IMR-90 (cell line): ENCODE data around the gene CCL2. TPM values are rescaled to one million over a fixed set of nuclear protein-coding genes. Genes with fewer than 3 reads are reported as not detected.

Source experiments
- ATAC-seq: fragments of 200-7000 bp; cut with Tn5 transposase; 2 replicates; pipeline ENCODE4 v1.9.1; 2020; ENCODE audit warnings: low read depth, mild to moderate bottlenecking, moderate library complexity
- BruUV-seq: library from RNA; stranded (reverse); fragments of 400-500 nt; replicated peaks from 2 replicates; lab custom pipeline; 2021; lab: Mats Ljungman, UMichigan
- CTCF ChIA-PET: fragments of 300-600 bp; formaldehyde crosslinking; extraction: SDS; loops from one replicate; lab custom pipeline; 2021; ENCODE audit warnings: antibody characterized with exemption; lab: Yijun Ruan, JAX
- POLR2A ChIA-PET: fragments of 300-600 bp; sonication (Branson Sonifier 250); formaldehyde crosslinking; loops from one replicate; lab custom pipeline; 2022; ENCODE audit warnings: antibody characterized with exemption; ENCODE audit not compliant: unreplicated experiment; lab: Charles Lee
- DNase-seq: peaks from one replicate; pipeline ENCODE4 v3.0.0; 2013
- H2AFZ ChIP-seq: replicated peaks from 2 replicates; pipeline ENCODE3; 2013; ENCODE audit warnings: low read length, mild to moderate bottlenecking; ENCODE audit not compliant: poor library complexity
- H2AK5ac ChIP-seq: 2 replicates; pipeline ENCODE4 v1.6.1; 2013; ENCODE audit warnings: low read depth, low read length, inconsistent platforms
- H2AK9ac ChIP-seq: replicated peaks from 2 replicates; pipeline ENCODE3; 2013; ENCODE audit warnings: mild to moderate bottlenecking, low read depth, low read length, moderate library complexity; ENCODE audit not compliant: poor library complexity
- H2BK120ac ChIP-seq: 2 replicates; pipeline ENCODE4 v1.6.1; 2013; ENCODE audit warnings: low read depth, low read length, inconsistent platforms
- H2BK15ac ChIP-seq: 3 replicates; pipeline ENCODE4 v1.6.1; 2013; ENCODE audit warnings: low read depth, low read length, inconsistent platforms
- H2BK20ac ChIP-seq: 2 replicates; pipeline ENCODE4 v1.6.1; 2013; ENCODE audit warnings: low read depth, mild to moderate bottlenecking, inconsistent platforms, low read length, moderate library complexity
- H2BK5ac ChIP-seq: 2 replicates; pipeline ENCODE4 v1.6.1; 2013; ENCODE audit warnings: mild to moderate bottlenecking, low read depth, low read length, inconsistent platforms; ENCODE audit not compliant: poor library complexity, severe bottlenecking
- H3K14ac ChIP-seq: replicated peaks from 2 replicates; pipeline ENCODE4 v1.6.1; 2013; ENCODE audit warnings: low read depth, low read length, inconsistent platforms
- H3K18ac ChIP-seq: 2 replicates; pipeline ENCODE4 v1.6.1; 2013; ENCODE audit warnings: low read depth, low read length, control low read depth
- H3K23ac ChIP-seq: 2 replicates; pipeline ENCODE4 v1.6.1; 2013; ENCODE audit warnings: low read depth, low read length, inconsistent platforms
- H3K27ac ChIP-seq: 2 replicates; pipeline ENCODE4 v1.5.1; 2013; ENCODE audit warnings: mild to moderate bottlenecking, control low read depth, low read length; ENCODE audit not compliant: insufficient read depth
- H3K27me3 ChIP-seq: 2 replicates; pipeline ENCODE4 v1.6.1; 2013; ENCODE audit warnings: low read length; ENCODE audit not compliant: control insufficient read depth, insufficient read depth
- H3K36me3 ChIP-seq: 2 replicates; pipeline ENCODE4 v1.6.1; 2013; ENCODE audit warnings: low read length, mixed read lengths; ENCODE audit not compliant: control insufficient read depth, insufficient read depth
- H3K4ac ChIP-seq: 2 replicates; pipeline ENCODE4 v1.6.1; 2013; ENCODE audit warnings: low read depth, low read length, inconsistent platforms
- H3K4me1 ChIP-seq: 2 replicates; pipeline ENCODE4 v1.6.1; 2013; ENCODE audit warnings: low read length, mixed read lengths; ENCODE audit not compliant: control insufficient read depth, insufficient read depth
- H3K4me2 ChIP-seq: 2 replicates; pipeline ENCODE4 v1.6.1; 2013; ENCODE audit warnings: low read depth, mild to moderate bottlenecking, control low read depth, low read length, moderate library complexity
- H3K4me3 ChIP-seq: 2 replicates; pipeline ENCODE4 v1.5.1; 2013; ENCODE audit warnings: low read depth, mild to moderate bottlenecking, control low read depth, low read length, moderate library complexity; ENCODE audit not compliant: insufficient read depth
- H3K56ac ChIP-seq: 2 replicates; pipeline ENCODE4 v1.6.1; 2013; ENCODE audit warnings: low read length, inconsistent platforms; ENCODE audit not compliant: insufficient read depth; ENCODE audit errors: extremely low read depth
- H3K79me1 ChIP-seq, 2 experiments: 2 replicates each; pipeline ENCODE4 v1.6.1; 2013; ENCODE audit warnings: low read length in 2 of 2, inconsistent platforms in 1 of 2, low read depth in 1 of 2
- H3K9ac ChIP-seq: 2 replicates; pipeline ENCODE4 v1.6.1; 2013; ENCODE audit warnings: low read depth, low read length, control low read depth
- H3K9me1 ChIP-seq: 2 replicates; pipeline ENCODE4 v1.6.1; 2013; ENCODE audit warnings: low read length, inconsistent platforms; ENCODE audit not compliant: insufficient read depth
- H3K9me3 ChIP-seq: 2 replicates; pipeline ENCODE4 v1.6.1; 2013; ENCODE audit warnings: low read length; ENCODE audit not compliant: control insufficient read depth, insufficient read depth
- H4K20me1 ChIP-seq: 2 replicates; pipeline ENCODE4 v1.6.1; 2013; ENCODE audit warnings: low read length, inconsistent platforms; ENCODE audit not compliant: insufficient read depth
- H4K5ac ChIP-seq: 2 replicates; pipeline ENCODE4 v1.6.1; 2013; ENCODE audit warnings: mild to moderate bottlenecking, low read depth, low read length, control low read depth
- H4K8ac ChIP-seq, 2 experiments: 2 replicates each; pipeline ENCODE4 v1.6.1; 2013; ENCODE audit warnings: low read depth in 2 of 2, low read length in 2 of 2, control low read depth in 1 of 2, inconsistent platforms in 1 of 2
- H4K91ac ChIP-seq: 2 replicates; pipeline ENCODE4 v1.6.1; 2013; ENCODE audit warnings: low read depth, low read length, inconsistent platforms; ENCODE audit not compliant: insufficient read depth
- BHLHE40 ChIP-seq: fragments of 150-350 bp; IDR thresholded peaks from 2 replicates; pipeline ENCODE4 v1.6.1; 2016; ENCODE audit warnings: mild to moderate bottlenecking, low read depth, low read length
- CEBPB ChIP-seq: IDR thresholded peaks from 2 replicates; pipeline ENCODE4 v1.6.1; 2012; ENCODE audit warnings: low read depth, low read length, improper control_type of control experiment
- CHD1 ChIP-seq: IDR thresholded peaks from 2 replicates; pipeline ENCODE4 v1.6.1; 2012; ENCODE audit warnings: low read depth, low read length, improper control_type of control experiment
- FOS ChIP-seq: fragments of 150-350 bp; IDR thresholded peaks from 2 replicates; pipeline ENCODE4 v1.6.1; 2016; ENCODE audit warnings: low read depth, low read length
- MAFK ChIP-seq: IDR thresholded peaks from 2 replicates; pipeline ENCODE4 v1.6.1; 2012; ENCODE audit warnings: low read depth, low read length, improper control_type of control experiment
- MAZ ChIP-seq: IDR thresholded peaks from 2 replicates; pipeline ENCODE4 v1.6.1; 2012; ENCODE audit warnings: low read depth, mild to moderate bottlenecking, low read length, improper control_type of control experiment, moderate library complexity, borderline replicate concordance
- MXI1 ChIP-seq: IDR thresholded peaks from 2 replicates; pipeline ENCODE4 v1.6.1; 2012; ENCODE audit warnings: low read depth, mild to moderate bottlenecking, low read length, moderate library complexity, borderline replicate concordance
- NFE2L2 ChIP-seq: fragments of 150-350 bp; IDR thresholded peaks from 2 replicates; pipeline ENCODE4 v1.6.1; 2016; ENCODE audit warnings: low read depth, mild to moderate bottlenecking, low read length
- POLR2A ChIP-seq: IDR thresholded peaks from 2 replicates; pipeline ENCODE4 v1.6.1; 2012; ENCODE audit warnings: mild to moderate bottlenecking, low read depth, low read length
- RAD21 ChIP-seq: IDR thresholded peaks from 2 replicates; pipeline ENCODE4 v1.6.1; 2012; ENCODE audit warnings: low read length, improper control_type of control experiment
- dilution Hi-C: fragments of 300-500 bp; cut with HindIII; formaldehyde crosslinking; loops from one replicate; pipeline ENCODE4 v1.14.3; 2018; ENCODE audit warnings: low sequenced_read_pairs; ENCODE audit not compliant: unreplicated experiment
- in situ Hi-C: fragments of 300-500 bp; cut with MboI; formaldehyde crosslinking; loops from 3 replicates; pipeline ENCODE4 v1.14.3; 2019; ENCODE audit warnings: low sequenced_read_pairs, inconsistent platforms, mixed read lengths
- intact Hi-C: fragments of 100-400 bp; cut with micrococcal nuclease; formaldehyde crosslinking; loops from 2 replicates; pipeline ENCODE4 v1.10.0; 2022
- polyA plus RNA-seq, 3 experiments: library from polyadenylated mRNA; depleted of rRNA; stranded (reverse); fragments of >200 nt; gene quantifications; 2 replicates each; pipeline ENCODE4 v1.2.3, GENCODE V29; 2012; ENCODE audit warnings: low replicate concordance in 1 of 3
- total RNA-seq: library from RNA; depleted of rRNA; stranded (reverse); fragments of >200 nt; gene quantifications from 2 replicates; pipeline ENCODE4 v1.2.3, GENCODE V29; 2012
- TF ChIP-seq, protein P1 (sequence below): fragments of 150-350 bp; IDR thresholded peaks from 2 replicates; pipeline ENCODE4 v1.6.1; 2017; ENCODE audit warnings: mild to moderate bottlenecking, antibody characterized with exemption, low read length, low read depth
- TF ChIP-seq, protein P2 (sequence below): conservative IDR thresholded peaks from 2 replicates; pipeline ENCODE4 v1.5.1; 2012; ENCODE audit warnings: mild to moderate bottlenecking, low read depth, low read length, improper control_type of control experiment

CCL2 gene
- total and polyA plus RNA-seq, 2 of the 4 experiments (the other 2 are of a cell fraction): 103 to 206 TPM

DNA sequence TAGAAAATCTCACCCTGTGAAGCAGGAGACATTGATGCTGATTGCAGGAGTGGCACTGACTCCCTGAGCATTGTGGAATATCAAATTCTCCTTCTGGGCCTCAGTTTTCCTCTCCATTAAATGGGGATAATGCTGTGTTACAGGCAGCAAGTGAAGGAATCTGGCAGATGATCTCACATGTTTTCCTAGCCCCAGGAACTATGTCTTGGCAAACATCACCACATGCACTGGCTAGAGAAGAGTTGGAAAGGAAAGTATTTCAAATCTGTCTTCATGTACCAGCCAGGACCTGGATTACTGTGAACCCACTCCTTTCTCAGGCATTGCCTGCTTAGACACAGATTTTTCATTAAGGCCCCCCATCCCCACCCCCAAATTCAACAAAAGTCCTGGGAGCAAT, 50.5 kb downstream of the CCL2 start:
- no peak overlapping the region for H3K4ac ChIP-seq
- peak overlapping the region; percentile 14; the same call in 1 of the 2 replicates for H4K91ac ChIP-seq
- H2AK9ac ChIP-seq: no peak overlapping the region
- DNase-seq (peak; percentile 23), ATAC-seq (no peak)
- intact Hi-C loops: loop anchor here (1.0 to 2.0 kb wide), 3 partner anchors 56 to 527 kb away; no protein-coding TSS in a partner anchor
- no peak overlapping the region for H2BK20ac ChIP-seq
- H3K4me3 ChIP-seq: no peak overlapping the region
- no peak overlapping the region for H2BK120ac ChIP-seq
- no peak overlapping the region for H2BK5ac ChIP-seq
- H2BK15ac ChIP-seq: no peak overlapping the region; the same call in 2 of the 3 replicates
- peak overlapping the region; percentile 55; the same call in 1 of the 2 replicates for H3K18ac ChIP-seq
- POLR2A ChIA-PET: no interaction called here
- no peak overlapping the region for H3K9ac ChIP-seq
- no peak overlapping the region for H3K23ac ChIP-seq
- H3K79me1 ChIP-seq: no peaks in the 10 kb centered on the region
- H3K4me2 ChIP-seq: no peak overlapping the region
- no peaks in the 10 kb centered on the region for H3K36me3 ChIP-seq
- dilution Hi-C loops: no loop called here
- H3K9me1 ChIP-seq: peaks cover 4% of the 10 kb centered on the region; the same call in 1 of the 2 replicates
- no peak overlapping the region for H2AFZ ChIP-seq
- TF ChIP-seq POLR2A: no peak
- TF ChIP-seq, protein P1, sequence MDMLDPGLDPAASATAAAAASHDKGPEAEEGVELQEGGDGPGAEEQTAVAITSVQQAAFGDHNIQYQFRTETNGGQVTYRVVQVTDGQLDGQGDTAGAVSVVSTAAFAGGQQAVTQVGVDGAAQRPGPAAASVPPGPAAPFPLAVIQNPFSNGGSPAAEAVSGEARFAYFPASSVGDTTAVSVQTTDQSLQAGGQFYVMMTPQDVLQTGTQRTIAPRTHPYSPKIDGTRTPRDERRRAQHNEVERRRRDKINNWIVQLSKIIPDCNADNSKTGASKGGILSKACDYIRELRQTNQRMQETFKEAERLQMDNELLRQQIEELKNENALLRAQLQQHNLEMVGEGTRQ: no peak
- TF ChIP-seq RAD21: no peak
- TF ChIP-seq, protein P2, sequence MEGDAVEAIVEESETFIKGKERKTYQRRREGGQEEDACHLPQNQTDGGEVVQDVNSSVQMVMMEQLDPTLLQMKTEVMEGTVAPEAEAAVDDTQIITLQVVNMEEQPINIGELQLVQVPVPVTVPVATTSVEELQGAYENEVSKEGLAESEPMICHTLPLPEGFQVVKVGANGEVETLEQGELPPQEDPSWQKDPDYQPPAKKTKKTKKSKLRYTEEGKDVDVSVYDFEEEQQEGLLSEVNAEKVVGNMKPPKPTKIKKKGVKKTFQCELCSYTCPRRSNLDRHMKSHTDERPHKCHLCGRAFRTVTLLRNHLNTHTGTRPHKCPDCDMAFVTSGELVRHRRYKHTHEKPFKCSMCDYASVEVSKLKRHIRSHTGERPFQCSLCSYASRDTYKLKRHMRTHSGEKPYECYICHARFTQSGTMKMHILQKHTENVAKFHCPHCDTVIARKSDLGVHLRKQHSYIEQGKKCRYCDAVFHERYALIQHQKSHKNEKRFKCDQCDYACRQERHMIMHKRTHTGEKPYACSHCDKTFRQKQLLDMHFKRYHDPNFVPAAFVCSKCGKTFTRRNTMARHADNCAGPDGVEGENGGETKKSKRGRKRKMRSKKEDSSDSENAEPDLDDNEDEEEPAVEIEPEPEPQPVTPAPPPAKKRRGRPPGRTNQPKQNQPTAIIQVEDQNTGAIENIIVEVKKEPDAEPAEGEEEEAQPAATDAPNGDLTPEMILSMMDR: no peak
- TF ChIP-seq MAZ: no peak
- TF ChIP-seq BHLHE40: no peak
- no peak for TF ChIP-seq MXI1
- TF ChIP-seq FOS: no peak
- no peak for TF ChIP-seq MAFK
- no peak for TF ChIP-seq CEBPB
- TF ChIP-seq NFE2L2: no peak
- TF ChIP-seq CHD1: no peak
- in situ Hi-C loops: loop anchor here (5.0 kb wide), 3 partner anchors 52 to 103 kb away; partner anchors contain the start of gene CCL13
- no peaks in the 10 kb centered on the region for H3K27me3 ChIP-seq
- no peaks in the 10 kb centered on the region for H4K20me1 ChIP-seq
- no peak overlapping the region for H3K56ac ChIP-seq
- H3K9me3 ChIP-seq: no peaks in the 10 kb centered on the region
- H2AK5ac ChIP-seq: no peak overlapping the region
- H3K27ac ChIP-seq: no peak overlapping the region
- H4K8ac ChIP-seq: no peak overlapping the region
- H3K4me1 ChIP-seq: peaks cover 14% of the 10 kb centered on the region
- H3K14ac ChIP-seq: no peak overlapping the region; the same call in 1 of the 2 replicates
- BruUV-seq: no TSS peak
- no peak overlapping the region for H4K5ac ChIP-seq
- CTCF ChIA-PET: interaction anchor here (0.6 to 4.3 kb wide), 10 partner anchors 11 to 106 kb away, joined by 3 to 40 read pairs (median 4); partner anchors contain the start of gene CCL13
